GM23338 (cell line): Measurements from ENCODE around the gene PALLD. TPM values are rescaled to one million over a fixed set of nuclear protein-coding genes. Genes with fewer than 3 reads are reported as not detected.

ENCODE experiments used
- ATAC-seq: fragments of 200-7000 bp; cut with Tn5 transposase; 3 replicates; pipeline ENCODE4 v1.9.1; 2020
- DNase-seq: peaks from one replicate; pipeline ENCODE4 v3.0.0-alpha.2; 2015; ENCODE audit warnings: low spot score
- H2AFZ ChIP-seq: fragments of 200-600 bp; sonication (generic); 2 replicates; pipeline ENCODE4 v1.8.0; 2016; ENCODE audit warnings: antibody characterized with exemption, mild to moderate bottlenecking, moderate library complexity
- H3F3A ChIP-seq: fragments of 200-600 bp; sonication (generic); replicated peaks from 2 replicates; pipeline ENCODE4 v1.8.0; 2017; ENCODE audit warnings: antibody characterized with exemption, mixed run types, low read depth
- H3K27ac ChIP-seq: fragments of 200-600 bp; sonication (generic); 2 replicates; pipeline ENCODE4 v1.6.1; 2016; ENCODE audit warnings: low read depth
- H3K27me3 ChIP-seq: fragments of 200-600 bp; sonication (generic); 2 replicates; pipeline ENCODE4 v1.8.0; 2016; ENCODE audit warnings: mild to moderate bottlenecking, mixed run types, moderate library complexity; ENCODE audit not compliant: insufficient read depth
- H3K36me3 ChIP-seq: fragments of 200-600 bp; sonication (generic); 2 replicates; pipeline ENCODE4 v1.8.0; 2016; ENCODE audit warnings: mild to moderate bottlenecking; ENCODE audit not compliant: insufficient read depth
- H3K4me1 ChIP-seq: fragments of 200-600 bp; sonication (generic); 2 replicates; pipeline ENCODE4 v1.8.0; 2016; ENCODE audit warnings: mild to moderate bottlenecking, moderate library complexity; ENCODE audit not compliant: insufficient read depth
- H3K4me2 ChIP-seq: fragments of 200-600 bp; sonication (generic); 2 replicates; pipeline ENCODE4 v1.7.1; 2017; ENCODE audit warnings: mixed run types
- H3K4me3 ChIP-seq: fragments of 200-600 bp; sonication (generic); 2 replicates; pipeline ENCODE4 v1.6.1; 2016; ENCODE audit warnings: mixed run types
- H3K79me2 ChIP-seq: fragments of 200-600 bp; sonication (generic); replicated peaks from 2 replicates; pipeline ENCODE4 v1.8.0; 2017; ENCODE audit warnings: mild to moderate bottlenecking; ENCODE audit not compliant: insufficient read depth
- H3K9me2 ChIP-seq: fragments of 200-600 bp; sonication (generic); 2 replicates; pipeline ENCODE4 v1.8.0; 2017; ENCODE audit not compliant: insufficient read depth
- H4K20me1 ChIP-seq: fragments of 200-600 bp; sonication (generic); replicated peaks from 2 replicates; pipeline ENCODE4 v1.8.0; 2017; ENCODE audit warnings: mild to moderate bottlenecking; ENCODE audit not compliant: insufficient read depth
- H3K27ac Mint-ChIP-seq: 2 replicates; pipeline ENCODE4 v1.8.0; 2020; ENCODE audit warnings: inconsistent platforms, mild to moderate bottlenecking, moderate library complexity, mixed read lengths
- H3K27me3 Mint-ChIP-seq: 3 replicates; pipeline ENCODE4 v1.8.0; 2022; ENCODE audit warnings: low read depth, mild to moderate bottlenecking, moderate library complexity, mixed read lengths, inconsistent platforms; ENCODE audit not compliant: insufficient read depth, poor library complexity
- H3K36me3 Mint-ChIP-seq: 3 replicates; pipeline ENCODE4 v1.8.0; 2021; ENCODE audit warnings: low read depth, mild to moderate bottlenecking, inconsistent platforms, moderate library complexity, mixed read lengths
- H3K4me1 Mint-ChIP-seq: 3 replicates; pipeline ENCODE4 v1.8.0; 2020; ENCODE audit warnings: mild to moderate bottlenecking, inconsistent platforms, mixed read lengths
- H3K4me3 Mint-ChIP-seq: 3 replicates; pipeline ENCODE4 v1.8.0; 2021; ENCODE audit warnings: moderate library complexity, mild to moderate bottlenecking, inconsistent platforms, mixed read lengths
- H3K9me3 Mint-ChIP-seq: 3 replicates; pipeline ENCODE4 v1.8.0; 2020; ENCODE audit warnings: moderate library complexity, mild to moderate bottlenecking, inconsistent platforms, mixed read lengths
- CREB1 ChIP-seq: fragments of 250-450 bp; sonication (Bioruptor Pico); IDR thresholded peaks from 2 replicates; pipeline ENCODE4 v1.5.0; 2020; ENCODE audit warnings: low read depth, mild to moderate bottlenecking, moderate library complexity
- EZH2 ChIP-seq: fragments of 200-600 bp; sonication (generic); IDR thresholded peaks from one replicate; pipeline ENCODE4 v1.8.0; 2017; ENCODE audit warnings: antibody characterized with exemption, mild to moderate bottlenecking, low read depth; ENCODE audit not compliant: unreplicated experiment
- EZH2phosphoT487 ChIP-seq: fragments of 200-600 bp; sonication (generic); IDR thresholded peaks from one replicate; pipeline ENCODE4 v1.8.1; 2018; ENCODE audit warnings: antibody characterized with exemption; ENCODE audit not compliant: unreplicated experiment
- JUNB ChIP-seq: IDR thresholded peaks from one replicate; pipeline ENCODE4 v1.6.1; 2016; ENCODE audit warnings: antibody characterized with exemption; ENCODE audit not compliant: unreplicated experiment
- NANOG ChIP-seq: IDR thresholded peaks from 2 replicates; pipeline ENCODE4 v1.6.1; 2016; ENCODE audit warnings: antibody characterized with exemption, borderline replicate concordance
- POLR2AphosphoS5 ChIP-seq: IDR thresholded peaks from 2 replicates; pipeline ENCODE4 v1.6.1; 2016; ENCODE audit warnings: antibody characterized with exemption, low read depth
- STAT1 ChIP-seq: IDR thresholded peaks from one replicate; pipeline ENCODE4 v1.6.1; 2016; ENCODE audit warnings: antibody characterized with exemption; ENCODE audit not compliant: unreplicated experiment
- ZNF114 ChIP-seq: fragments of 250-450 bp; sonication (Bioruptor Pico); IDR thresholded peaks from 2 replicates; pipeline ENCODE4 v1.5.0; 2020; ENCODE audit warnings: mild to moderate bottlenecking, moderate library complexity
- ZNF331 ChIP-seq: fragments of 250-450 bp; sonication (Bioruptor Pico); IDR thresholded peaks from 2 replicates; pipeline ENCODE4 v1.5.0; 2020; ENCODE audit warnings: low read depth, mild to moderate bottlenecking, moderate library complexity
- polyA plus RNA-seq: library from polyadenylated mRNA; unstranded; fragments of >200 nt; fragmentation: Nextera tagmentation; extraction: Ambion mirVana; gene quantifications from 2 replicates; pipeline ENCODE4 v1.2.1, GENCODE V29; 2016
- total RNA-seq: library from RNA; depleted of rRNA; stranded (reverse); fragments of >200 nt; shearing (Covaris generic); gene quantifications from 2 replicates; pipeline ENCODE4 v1.2.3, GENCODE V29; 2014
- TF ChIP-seq, protein P1 (sequence below): fragments of 250-450 bp; sonication (Bioruptor Pico); IDR thresholded peaks from 2 replicates; pipeline ENCODE4 v1.5.0; 2020; ENCODE audit warnings: mild to moderate bottlenecking, moderate library complexity
- TF ChIP-seq, protein P2 (sequence below): IDR thresholded peaks from one replicate; pipeline ENCODE4 v1.6.1; 2018; ENCODE audit warnings: antibody characterized with exemption; ENCODE audit not compliant: unreplicated experiment
- TF ChIP-seq, protein P3 (sequence below): IDR thresholded peaks from 2 replicates; pipeline ENCODE4 v1.6.1; 2016; ENCODE audit warnings: antibody characterized with exemption
- TF ChIP-seq, protein P4 (sequence below), 2 experiments: fragments of 200-600 bp in 1 of 2; sonication (generic) in 1 of 2; conservative IDR thresholded peaks; 2 replicates each; pipeline versions ENCODE4 v1.5.1 to v1.6.1; 2016 to 2017; ENCODE audit warnings: antibody characterized with exemption in 2 of 2, low read depth in 2 of 2, mild to moderate bottlenecking in 2 of 2, moderate library complexity in 1 of 2

The PALLD gene
- total and polyA plus RNA-seq, 2 experiments from 2014 or later, result 13.1 to 30.2 TPM

DNA sequence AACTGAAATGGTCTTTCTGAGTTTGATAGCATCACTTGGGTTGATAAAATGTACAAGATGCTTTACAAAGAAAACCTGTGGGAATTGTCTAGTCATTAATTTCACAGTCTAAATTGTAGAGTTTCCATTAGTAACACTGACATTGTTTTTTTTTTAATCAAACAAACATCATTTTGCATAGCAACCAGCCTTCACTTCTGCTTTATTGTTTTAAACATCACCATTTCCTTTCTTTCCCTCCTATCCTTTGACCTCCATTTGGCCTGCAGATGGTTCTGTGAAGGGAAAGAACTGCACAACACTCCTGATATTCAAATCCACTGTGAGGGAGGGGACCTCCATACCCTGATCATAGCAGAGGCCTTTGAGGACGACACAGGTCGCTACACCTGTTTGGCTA is 171.1 kb downstream of the PALLD start:
- no peaks in the 10 kb centered on the region for H3K27me3 ChIP-seq
- no peak overlapping the region for H3K4me3 Mint-ChIP-seq
- no peaks in the 10 kb centered on the region for H3K9me2 ChIP-seq
- H3K36me3 ChIP-seq, result no peaks in the 10 kb centered on the region
- no peaks in the 10 kb centered on the region for H3F3A ChIP-seq
- H3K9me3 Mint-ChIP-seq, result no peaks in the 10 kb centered on the region
- no peak; the same call in 2 of the 3 replicates for ATAC-seq
- no peak overlapping the region for H3K4me2 ChIP-seq
- peaks cover 3% of the 10 kb centered on the region for H3K27me3 Mint-ChIP-seq
- TF ChIP-seq ZNF114 (CRISPR knock-in tag) (no peak), EZH2phosphoT487 (no peak), STAT1 (no peak), ZNF331 (CRISPR knock-in tag) (no peak), JUNB (no peak), NANOG (no peak), EZH2 (no peak), POLR2AphosphoS5 (no peak), CREB1 (no peak)
- TF ChIP-seq, protein P1, sequence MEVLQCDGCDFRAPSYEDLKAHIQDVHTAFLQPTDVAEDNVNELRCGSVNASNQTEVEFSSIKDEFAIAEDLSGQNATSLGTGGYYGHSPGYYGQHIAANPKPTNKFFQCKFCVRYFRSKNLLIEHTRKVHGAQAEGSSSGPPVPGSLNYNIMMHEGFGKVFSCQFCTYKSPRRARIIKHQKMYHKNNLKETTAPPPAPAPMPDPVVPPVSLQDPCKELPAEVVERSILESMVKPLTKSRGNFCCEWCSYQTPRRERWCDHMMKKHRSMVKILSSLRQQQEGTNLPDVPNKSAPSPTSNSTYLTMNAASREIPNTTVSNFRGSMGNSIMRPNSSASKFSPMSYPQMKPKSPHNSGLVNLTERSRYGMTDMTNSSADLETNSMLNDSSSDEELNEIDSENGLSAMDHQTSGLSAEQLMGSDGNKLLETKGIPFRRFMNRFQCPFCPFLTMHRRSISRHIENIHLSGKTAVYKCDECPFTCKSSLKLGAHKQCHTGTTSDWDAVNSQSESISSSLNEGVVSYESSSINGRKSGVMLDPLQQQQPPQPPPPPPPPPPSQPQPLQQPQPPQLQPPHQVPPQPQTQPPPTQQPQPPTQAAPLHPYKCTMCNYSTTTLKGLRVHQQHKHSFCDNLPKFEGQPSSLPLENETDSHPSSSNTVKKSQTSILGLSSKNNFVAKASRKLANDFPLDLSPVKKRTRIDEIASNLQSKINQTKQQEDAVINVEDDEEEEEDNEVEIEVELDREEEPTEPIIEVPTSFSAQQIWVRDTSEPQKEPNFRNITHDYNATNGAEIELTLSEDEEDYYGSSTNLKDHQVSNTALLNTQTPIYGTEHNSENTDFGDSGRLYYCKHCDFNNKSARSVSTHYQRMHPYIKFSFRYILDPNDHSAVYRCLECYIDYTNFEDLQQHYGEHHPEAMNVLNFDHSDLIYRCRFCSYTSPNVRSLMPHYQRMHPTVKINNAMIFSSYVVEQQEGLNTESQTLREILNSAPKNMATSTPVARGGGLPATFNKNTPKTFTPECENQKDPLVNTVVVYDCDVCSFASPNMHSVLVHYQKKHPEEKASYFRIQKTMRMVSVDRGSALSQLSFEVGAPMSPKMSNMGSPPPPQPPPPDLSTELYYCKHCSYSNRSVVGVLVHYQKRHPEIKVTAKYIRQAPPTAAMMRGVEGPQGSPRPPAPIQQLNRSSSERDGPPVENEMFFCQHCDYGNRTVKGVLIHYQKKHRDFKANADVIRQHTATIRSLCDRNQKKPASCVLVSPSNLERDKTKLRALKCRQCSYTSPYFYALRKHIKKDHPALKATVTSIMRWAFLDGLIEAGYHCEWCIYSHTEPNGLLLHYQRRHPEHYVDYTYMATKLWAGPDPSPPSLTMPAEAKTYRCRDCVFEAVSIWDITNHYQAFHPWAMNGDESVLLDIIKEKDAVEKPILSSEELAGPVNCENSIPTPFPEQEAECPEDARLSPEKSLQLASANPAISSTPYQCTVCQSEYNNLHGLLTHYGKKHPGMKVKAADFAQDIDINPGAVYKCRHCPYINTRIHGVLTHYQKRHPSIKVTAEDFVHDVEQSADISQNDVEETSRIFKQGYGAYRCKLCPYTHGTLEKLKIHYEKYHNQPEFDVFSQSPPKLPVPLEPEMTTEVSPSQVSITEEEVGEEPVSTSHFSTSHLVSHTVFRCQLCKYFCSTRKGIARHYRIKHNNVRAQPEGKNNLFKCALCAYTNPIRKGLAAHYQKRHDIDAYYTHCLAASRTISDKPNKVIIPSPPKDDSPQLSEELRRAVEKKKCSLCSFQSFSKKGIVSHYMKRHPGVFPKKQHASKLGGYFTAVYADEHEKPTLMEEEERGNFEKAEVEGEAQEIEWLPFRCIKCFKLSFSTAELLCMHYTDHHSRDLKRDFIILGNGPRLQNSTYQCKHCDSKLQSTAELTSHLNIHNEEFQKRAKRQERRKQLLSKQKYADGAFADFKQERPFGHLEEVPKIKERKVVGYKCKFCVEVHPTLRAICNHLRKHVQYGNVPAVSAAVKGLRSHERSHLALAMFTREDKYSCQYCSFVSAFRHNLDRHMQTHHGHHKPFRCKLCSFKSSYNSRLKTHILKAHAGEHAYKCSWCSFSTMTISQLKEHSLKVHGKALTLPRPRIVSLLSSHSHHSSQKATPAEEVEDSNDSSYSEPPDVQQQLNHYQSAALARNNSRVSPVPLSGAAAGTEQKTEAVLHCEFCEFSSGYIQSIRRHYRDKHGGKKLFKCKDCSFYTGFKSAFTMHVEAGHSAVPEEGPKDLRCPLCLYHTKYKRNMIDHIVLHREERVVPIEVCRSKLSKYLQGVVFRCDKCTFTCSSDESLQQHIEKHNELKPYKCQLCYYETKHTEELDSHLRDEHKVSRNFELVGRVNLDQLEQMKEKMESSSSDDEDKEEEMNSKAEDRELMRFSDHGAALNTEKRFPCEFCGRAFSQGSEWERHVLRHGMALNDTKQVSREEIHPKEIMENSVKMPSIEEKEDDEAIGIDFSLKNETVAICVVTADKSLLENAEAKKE (CRISPR knock-in tag), result no peak
- TF ChIP-seq, protein P2, sequence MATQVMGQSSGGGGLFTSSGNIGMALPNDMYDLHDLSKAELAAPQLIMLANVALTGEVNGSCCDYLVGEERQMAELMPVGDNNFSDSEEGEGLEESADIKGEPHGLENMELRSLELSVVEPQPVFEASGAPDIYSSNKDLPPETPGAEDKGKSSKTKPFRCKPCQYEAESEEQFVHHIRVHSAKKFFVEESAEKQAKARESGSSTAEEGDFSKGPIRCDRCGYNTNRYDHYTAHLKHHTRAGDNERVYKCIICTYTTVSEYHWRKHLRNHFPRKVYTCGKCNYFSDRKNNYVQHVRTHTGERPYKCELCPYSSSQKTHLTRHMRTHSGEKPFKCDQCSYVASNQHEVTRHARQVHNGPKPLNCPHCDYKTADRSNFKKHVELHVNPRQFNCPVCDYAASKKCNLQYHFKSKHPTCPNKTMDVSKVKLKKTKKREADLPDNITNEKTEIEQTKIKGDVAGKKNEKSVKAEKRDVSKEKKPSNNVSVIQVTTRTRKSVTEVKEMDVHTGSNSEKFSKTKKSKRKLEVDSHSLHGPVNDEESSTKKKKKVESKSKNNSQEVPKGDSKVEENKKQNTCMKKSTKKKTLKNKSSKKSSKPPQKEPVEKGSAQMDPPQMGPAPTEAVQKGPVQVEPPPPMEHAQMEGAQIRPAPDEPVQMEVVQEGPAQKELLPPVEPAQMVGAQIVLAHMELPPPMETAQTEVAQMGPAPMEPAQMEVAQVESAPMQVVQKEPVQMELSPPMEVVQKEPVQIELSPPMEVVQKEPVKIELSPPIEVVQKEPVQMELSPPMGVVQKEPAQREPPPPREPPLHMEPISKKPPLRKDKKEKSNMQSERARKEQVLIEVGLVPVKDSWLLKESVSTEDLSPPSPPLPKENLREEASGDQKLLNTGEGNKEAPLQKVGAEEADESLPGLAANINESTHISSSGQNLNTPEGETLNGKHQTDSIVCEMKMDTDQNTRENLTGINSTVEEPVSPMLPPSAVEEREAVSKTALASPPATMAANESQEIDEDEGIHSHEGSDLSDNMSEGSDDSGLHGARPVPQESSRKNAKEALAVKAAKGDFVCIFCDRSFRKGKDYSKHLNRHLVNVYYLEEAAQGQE, result no peak
- TF ChIP-seq, protein P3, sequence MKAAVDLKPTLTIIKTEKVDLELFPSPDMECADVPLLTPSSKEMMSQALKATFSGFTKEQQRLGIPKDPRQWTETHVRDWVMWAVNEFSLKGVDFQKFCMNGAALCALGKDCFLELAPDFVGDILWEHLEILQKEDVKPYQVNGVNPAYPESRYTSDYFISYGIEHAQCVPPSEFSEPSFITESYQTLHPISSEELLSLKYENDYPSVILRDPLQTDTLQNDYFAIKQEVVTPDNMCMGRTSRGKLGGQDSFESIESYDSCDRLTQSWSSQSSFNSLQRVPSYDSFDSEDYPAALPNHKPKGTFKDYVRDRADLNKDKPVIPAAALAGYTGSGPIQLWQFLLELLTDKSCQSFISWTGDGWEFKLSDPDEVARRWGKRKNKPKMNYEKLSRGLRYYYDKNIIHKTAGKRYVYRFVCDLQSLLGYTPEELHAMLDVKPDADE, result no peak
- TF ChIP-seq, protein P4, sequence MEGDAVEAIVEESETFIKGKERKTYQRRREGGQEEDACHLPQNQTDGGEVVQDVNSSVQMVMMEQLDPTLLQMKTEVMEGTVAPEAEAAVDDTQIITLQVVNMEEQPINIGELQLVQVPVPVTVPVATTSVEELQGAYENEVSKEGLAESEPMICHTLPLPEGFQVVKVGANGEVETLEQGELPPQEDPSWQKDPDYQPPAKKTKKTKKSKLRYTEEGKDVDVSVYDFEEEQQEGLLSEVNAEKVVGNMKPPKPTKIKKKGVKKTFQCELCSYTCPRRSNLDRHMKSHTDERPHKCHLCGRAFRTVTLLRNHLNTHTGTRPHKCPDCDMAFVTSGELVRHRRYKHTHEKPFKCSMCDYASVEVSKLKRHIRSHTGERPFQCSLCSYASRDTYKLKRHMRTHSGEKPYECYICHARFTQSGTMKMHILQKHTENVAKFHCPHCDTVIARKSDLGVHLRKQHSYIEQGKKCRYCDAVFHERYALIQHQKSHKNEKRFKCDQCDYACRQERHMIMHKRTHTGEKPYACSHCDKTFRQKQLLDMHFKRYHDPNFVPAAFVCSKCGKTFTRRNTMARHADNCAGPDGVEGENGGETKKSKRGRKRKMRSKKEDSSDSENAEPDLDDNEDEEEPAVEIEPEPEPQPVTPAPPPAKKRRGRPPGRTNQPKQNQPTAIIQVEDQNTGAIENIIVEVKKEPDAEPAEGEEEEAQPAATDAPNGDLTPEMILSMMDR (conservative IDR thresholded peaks at IDR 0.05; ENCODE audit: low read depth in 2 of 2), result no peak
- no peaks in the 10 kb centered on the region for H3K36me3 Mint-ChIP-seq
- no peaks in the 10 kb centered on the region for H4K20me1 ChIP-seq
- no peaks in the 10 kb centered on the region for H3K79me2 ChIP-seq
- H3K4me1 ChIP-seq, result no peaks in the 10 kb centered on the region
- no peak overlapping the region for H3K27ac ChIP-seq
- peak overlapping the region; percentile 33; the same call in 1 of the 2 replicates for H3K27ac Mint-ChIP-seq
- H3K4me3 ChIP-seq, result no peak overlapping the region
- no peak for DNase-seq
- no peak overlapping the region for H2AFZ ChIP-seq
- H3K4me1 Mint-ChIP-seq, result peaks cover 17% of the 10 kb centered on the region
